Stimulated activated CD8-positive, alpha-beta memory T cell treated with anti-CD3 and anti-CD28 coated beads, Interleukin-12 subunit alpha, Interleukin-12 subunit beta, amount 100 ng/mL, for 24 hours (primary cell): ENCODE results near the gene APOL1.

Experiments used
- DNase-seq: peaks from one replicate; pipeline ENCODE4 v3.0.0-alpha.2; 2020; ENCODE audit errors: extremely low read depth

The APOL1 gene

GRCh38 chr22:36308880-36309279, 55.9 kb downstream of the APOL1 start:
- DNase-seq = no peak

- no peak for DNase-seq
Observed at GRCh38 chr22:36311386-36312085, 58.6 kb downstream of the APOL1 start.

GRCh38 chr22:36315325-36315724, 62.4 kb downstream of the APOL1 start:
- no peak for DNase-seq

GRCh38 chr22:36316419-36316818, 63.5 kb downstream of the APOL1 start:
- no peak for DNase-seq
